Measurements from ENCODE around the gene IQUB.
"Not testable (repeated sequence)": the region's sequence is repeated elsewhere in the genome, so short reads cannot be mapped to it uniquely, and the experiment has no call there.

IQUB gene

GRCh38 chr7:123407951-123408350, 126.4 kb downstream of the IQUB start:
- DNase-seq, result not testable (repeated sequence)

Measured in NCI-H1417 (cell line).